Measurements from ENCODE around the gene ZBTB40. TPM values are rescaled to one million over a fixed set of nuclear protein-coding genes. Genes with fewer than 3 reads are reported as not detected.

Gene ZBTB40
- total RNA-seq, 1 donor from 2014 or later: 15.3 TPM

- Histone ChIP-seq H3K27ac (ENCODE audit: low read depth, low read length) (no peak overlapping the region), H3K4me1 (ENCODE audit: insufficient read depth, low read length) (no peaks in the 10 kb centered on the region), H2AFZ (ENCODE audit: low read depth, low read length) (no peak overlapping the region), H3K4me3 (ENCODE audit: insufficient read depth, low read depth, low read length) (no peak overlapping the region), H3K79me2 (ENCODE audit: insufficient read depth, low read length) (no peaks in the 10 kb centered on the region), H3K9me3 (ENCODE audit: insufficient read depth, low read depth, low read length) (no peaks in the 10 kb centered on the region), H4K20me1 (ENCODE audit: insufficient read depth, low read length) (no peaks in the 10 kb centered on the region), H3K9ac (ENCODE audit: low read length) (no peak overlapping the region), H3K4me2 (ENCODE audit: low read length) (no peak overlapping the region), H3K27me3 (ENCODE audit: insufficient read depth, low read length) (peaks cover 58% of the 10 kb centered on the region), H3K36me3 (ENCODE audit: insufficient read depth, low read length) (no peaks in the 10 kb centered on the region)
- Mint-ChIP-seq H3K4me3 (ENCODE audit: unreplicated experiment) (no peak overlapping the region), H3K4me1 (ENCODE audit: low read depth, unreplicated experiment) (no peaks in the 10 kb centered on the region), H3K9me3 (ENCODE audit: unreplicated experiment) (no peaks in the 10 kb centered on the region), H3K36me3 (ENCODE audit: low read depth, unreplicated experiment) (no peaks in the 10 kb centered on the region), H3K27me3 (ENCODE audit: low read depth, unreplicated experiment) (peaks cover 77% of the 10 kb centered on the region), H3K27ac (ENCODE audit: unreplicated experiment) (no peak overlapping the region)
- FAIRE-seq (no peak), DNase-seq (ENCODE audit: low read depth) (no peak)
- TF ChIP-seq CTCF (IDR thresholded peaks at IDR 0.05; ENCODE audit: insufficient read depth, low read depth, low read length) (no peak), EZH2 (IDR thresholded peaks at IDR 0.05; ENCODE audit: insufficient read depth, low read length) (no peak)
These were observed 117.6 kb downstream of the ZBTB40 start for GRCh38 chr1:22569269-22569668.

- Histone ChIP-seq H3K9ac (ENCODE audit: low read length) (no peak overlapping the region), H3K79me2 (ENCODE audit: insufficient read depth, low read length) (no peaks in the 10 kb centered on the region), H3K36me3 (ENCODE audit: insufficient read depth, low read length) (no peaks in the 10 kb centered on the region), H3K27me3 (ENCODE audit: insufficient read depth, low read length) (peaks cover 51% of the 10 kb centered on the region), H3K4me2 (ENCODE audit: low read length) (no peak overlapping the region), H2AFZ (ENCODE audit: low read depth, low read length) (no peak overlapping the region), H3K4me1 (ENCODE audit: insufficient read depth, low read length) (no peaks in the 10 kb centered on the region), H3K4me3 (ENCODE audit: insufficient read depth, low read depth, low read length) (no peak overlapping the region), H4K20me1 (ENCODE audit: insufficient read depth, low read length) (no peaks in the 10 kb centered on the region), H3K9me3 (ENCODE audit: insufficient read depth, low read depth, low read length) (no peaks in the 10 kb centered on the region), H3K27ac (ENCODE audit: low read depth, low read length) (no peak overlapping the region)
- no peak overlapping the region for H3K27ac Mint-ChIP-seq (ENCODE audit: unreplicated experiment)
- H3K9me3 Mint-ChIP-seq (ENCODE audit: unreplicated experiment): no peaks in the 10 kb centered on the region
- no peaks in the 10 kb centered on the region for H3K36me3 Mint-ChIP-seq (ENCODE audit: low read depth, unreplicated experiment)
- FAIRE-seq: no peak
- peaks cover 77% of the 10 kb centered on the region for H3K27me3 Mint-ChIP-seq (ENCODE audit: low read depth, unreplicated experiment)
- no peak overlapping the region for H3K4me3 Mint-ChIP-seq (ENCODE audit: unreplicated experiment)
- TF ChIP-seq CTCF (IDR thresholded peaks at IDR 0.05; ENCODE audit: insufficient read depth, low read depth, low read length) (no peak), EZH2 (IDR thresholded peaks at IDR 0.05; ENCODE audit: insufficient read depth, low read length) (no peak)
- DNase-seq (ENCODE audit: low read depth): no peak
- H3K4me1 Mint-ChIP-seq (ENCODE audit: low read depth, unreplicated experiment): no peaks in the 10 kb centered on the region
These were observed 118.7 kb downstream of the ZBTB40 start for GRCh38 chr1:22570140-22570909.

GRCh38 chr1:22572818-22573217 is 121.2 kb downstream of the ZBTB40 start:
- H3K27me3 Mint-ChIP-seq (ENCODE audit: low read depth, unreplicated experiment): peaks cover 71% of the 10 kb centered on the region
- TF ChIP-seq EZH2 (IDR thresholded peaks at IDR 0.05; ENCODE audit: insufficient read depth, low read length) (no peak), CTCF (IDR thresholded peaks at IDR 0.05; ENCODE audit: insufficient read depth, low read depth, low read length) (no peak)

More at GRCh38 chr1:22572818-22573217, 121.2 kb downstream of the ZBTB40 start:
- no peak for FAIRE-seq
- Histone ChIP-seq H3K4me3 (ENCODE audit: insufficient read depth, low read depth, low read length) (no peak overlapping the region), H4K20me1 (ENCODE audit: insufficient read depth, low read length) (no peaks in the 10 kb centered on the region), H3K27ac (ENCODE audit: low read depth, low read length) (no peak overlapping the region), H3K36me3 (ENCODE audit: insufficient read depth, low read length) (no peaks in the 10 kb centered on the region), H3K9ac (ENCODE audit: low read length) (no peak overlapping the region), H3K9me3 (ENCODE audit: insufficient read depth, low read depth, low read length) (peaks cover 4% of the 10 kb centered on the region), H2AFZ (ENCODE audit: low read depth, low read length) (no peak overlapping the region), H3K4me1 (ENCODE audit: insufficient read depth, low read length) (no peaks in the 10 kb centered on the region), H3K4me2 (ENCODE audit: low read length) (no peak overlapping the region), H3K27me3 (ENCODE audit: insufficient read depth, low read length) (peaks cover 38% of the 10 kb centered on the region), H3K79me2 (ENCODE audit: insufficient read depth, low read length) (no peaks in the 10 kb centered on the region)
- H3K9me3 Mint-ChIP-seq (ENCODE audit: unreplicated experiment): no peaks in the 10 kb centered on the region
- H3K27ac Mint-ChIP-seq (ENCODE audit: unreplicated experiment): no peak overlapping the region
- H3K4me3 Mint-ChIP-seq (ENCODE audit: unreplicated experiment): no peak overlapping the region
- no peak for DNase-seq (ENCODE audit: low read depth)
- H3K4me1 Mint-ChIP-seq (ENCODE audit: low read depth, unreplicated experiment): no peaks in the 10 kb centered on the region
- no peaks in the 10 kb centered on the region for H3K36me3 Mint-ChIP-seq (ENCODE audit: low read depth, unreplicated experiment)

Data from astrocyte (in vitro differentiated cells and primary cell).